Frontal cortex (tissue), 4 donors: ENCODE measurements around the gene ATP8B4. TPM values are rescaled to one million over a fixed set of nuclear protein-coding genes. Genes with fewer than 3 reads are reported as not detected.

ENCODE experiments used
- DNase-seq, 2 donors: peaks; one replicate each; pipeline ENCODE4 v3.0.0; 2012; ENCODE audit warnings: low spot score in 2 of 2
- FAIRE-seq: peaks from 2 replicates; lab custom pipeline; 2012; peaks lifted over from hg19 to GRCh38; lab: Jason Lieb, UNC
- total RNA-seq: library from RNA; depleted of rRNA; stranded (reverse); fragments of >200 nt; gene quantifications from one replicate; pipeline ENCODE4 v1.2.3, GENCODE V29; 2014
- donor health status: control.
- donor health status: control.
- donor health status: control.

ATP8B4 gene
- total RNA-seq, 1 donor from 2014 or later: 6.9 TPM

GRCh38 chr15:50042775-50043174 is 76.3 kb downstream of the ATP8B4 start:
- FAIRE-seq (no peak), DNase-seq (no peak)

DNA sequence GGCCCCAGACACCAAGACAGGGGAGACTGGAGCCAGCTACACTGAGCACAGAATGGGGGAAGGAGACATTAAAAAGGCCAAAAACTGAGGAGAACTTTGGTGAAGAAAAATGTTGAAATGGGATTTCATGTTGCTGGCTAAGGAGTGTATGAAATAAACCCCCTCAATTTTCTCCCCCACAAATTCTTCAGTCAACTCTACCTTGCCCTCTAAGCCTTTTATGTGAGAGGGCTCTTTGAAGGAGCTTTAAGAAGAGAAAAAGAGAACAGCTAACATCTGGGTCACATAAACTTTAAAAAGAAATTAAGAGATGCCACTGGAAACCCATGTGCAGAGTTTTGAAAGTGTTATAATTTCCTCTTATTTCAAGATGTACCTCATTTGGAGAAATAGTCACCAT is 88.6 kb downstream of the ATP8B4 start:
- no peak for DNase-seq
- FAIRE-seq: no peak

DNA sequence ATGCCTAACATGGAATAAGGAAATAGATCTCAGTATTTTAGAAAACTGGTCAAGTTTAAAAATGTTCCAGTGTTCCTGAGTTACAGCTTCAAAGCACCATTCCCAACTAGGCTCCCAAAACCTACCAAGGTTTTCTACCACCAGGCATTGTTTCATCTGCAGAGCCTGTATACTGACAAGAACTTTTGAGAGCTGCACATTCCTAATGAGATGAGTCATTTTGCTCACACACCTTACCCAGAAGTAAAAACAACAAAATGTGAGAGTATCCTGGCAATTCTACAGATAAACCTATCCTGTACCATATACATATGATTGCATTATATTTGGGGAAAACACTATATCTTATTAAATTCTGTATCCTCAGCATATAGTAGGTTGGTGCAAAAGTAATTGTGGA is 90.7 kb downstream of the ATP8B4 start:
- no peak for FAIRE-seq
- no peak for DNase-seq

GRCh38 chr15:50024281-50024680 is 94.8 kb downstream of the ATP8B4 start:
- DNase-seq: no peak
- no peak for FAIRE-seq

- DNase-seq: no peak
- no peak for FAIRE-seq
Measured at GRCh38 chr15:50018491-50018890, 100.5 kb downstream of the ATP8B4 start.

DNA sequence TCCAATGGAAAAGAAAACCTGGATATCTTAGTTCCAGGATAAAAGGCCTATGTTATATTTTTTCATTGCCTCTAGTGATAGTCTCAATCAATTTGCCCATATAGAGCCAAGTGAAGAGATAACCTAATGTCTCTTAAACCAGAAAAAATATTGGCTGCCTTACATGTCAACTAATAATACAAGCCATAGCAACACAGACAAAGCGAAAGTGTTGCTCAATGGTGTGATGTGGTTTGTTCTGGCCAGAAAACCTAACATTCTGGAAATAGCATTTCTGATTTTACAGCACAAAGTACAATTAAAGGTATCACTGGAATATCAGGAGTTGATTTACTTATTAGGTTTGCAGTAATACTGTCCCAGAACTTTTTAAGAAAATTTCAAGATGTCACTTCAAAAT is 101.5 kb downstream of the ATP8B4 start:
- DNase-seq (no peak), FAIRE-seq (no peak)

DNA sequence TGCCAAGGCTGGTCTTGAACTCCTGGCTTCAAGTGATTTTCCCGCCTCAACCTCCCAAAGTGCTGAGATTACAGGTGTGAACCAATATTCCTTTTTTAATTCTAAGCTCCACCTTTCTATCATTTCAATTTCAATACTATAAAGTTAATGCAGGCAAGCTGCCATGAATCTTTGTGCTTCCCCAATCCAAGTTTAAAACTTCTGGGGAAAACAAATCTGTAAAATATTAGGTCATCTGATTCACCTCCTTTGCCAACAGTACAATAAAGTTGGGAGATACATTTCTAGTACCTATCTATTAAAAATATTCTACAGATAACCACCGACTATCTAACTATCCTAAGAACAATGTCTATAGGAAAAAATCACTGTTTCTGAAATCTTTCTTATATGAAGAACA is 102.1 kb downstream of the ATP8B4 start:
- DNase-seq (no peak), FAIRE-seq (no peak)

- no peak for DNase-seq
- FAIRE-seq: no peak
Measured at GRCh38 chr15:50012790-50013189, 106.2 kb downstream of the ATP8B4 start.

- no peak for FAIRE-seq
- no peak for DNase-seq
Measured at GRCh38 chr15:50009634-50010033, 109.4 kb downstream of the ATP8B4 start.

- DNase-seq (peak; percentile 14 to 18), FAIRE-seq (no peak)
Measured at GRCh38 chr15:50003786-50004334, 115.2 kb downstream of the ATP8B4 start.

DNA sequence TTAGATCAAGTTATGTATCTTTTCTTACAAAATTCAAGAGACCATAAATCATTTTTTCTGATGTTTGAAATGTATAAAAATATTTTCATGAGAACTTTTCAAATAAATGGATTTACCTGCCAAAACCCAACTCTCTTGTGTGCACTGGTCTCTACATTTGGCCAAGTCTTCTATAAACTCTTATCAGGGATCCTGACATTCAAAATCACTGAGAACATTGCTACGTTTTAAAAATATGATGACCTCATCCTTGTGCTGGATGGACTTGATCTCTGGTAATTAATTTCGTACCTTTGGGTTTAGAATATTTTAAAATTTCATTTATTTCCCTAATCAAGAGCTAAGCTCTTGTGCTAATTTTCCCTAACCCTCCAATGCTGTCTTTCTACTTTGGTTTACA is 127.4 kb downstream of the ATP8B4 start:
- DNase-seq: no peak
- no peak for FAIRE-seq

GRCh38 chr15:49990835-49991545 is 128.0 kb downstream of the ATP8B4 start:
- DNase-seq (no peak), FAIRE-seq (no peak)

GRCh38 chr15:49989498-49989897 is 129.5 kb downstream of the ATP8B4 start:
- FAIRE-seq: no peak
- no peak for DNase-seq

GRCh38 chr15:49988766-49989165 is 130.3 kb downstream of the ATP8B4 start:
- FAIRE-seq: no peak
- no peak for DNase-seq

- DNase-seq (no peak), FAIRE-seq (no peak)
Measured at GRCh38 chr15:49987896-49988295, 131.1 kb downstream of the ATP8B4 start.

GRCh38 chr15:49987198-49987785 is 131.7 kb downstream of the ATP8B4 start:
- DNase-seq: no peak
- FAIRE-seq: no peak

DNA sequence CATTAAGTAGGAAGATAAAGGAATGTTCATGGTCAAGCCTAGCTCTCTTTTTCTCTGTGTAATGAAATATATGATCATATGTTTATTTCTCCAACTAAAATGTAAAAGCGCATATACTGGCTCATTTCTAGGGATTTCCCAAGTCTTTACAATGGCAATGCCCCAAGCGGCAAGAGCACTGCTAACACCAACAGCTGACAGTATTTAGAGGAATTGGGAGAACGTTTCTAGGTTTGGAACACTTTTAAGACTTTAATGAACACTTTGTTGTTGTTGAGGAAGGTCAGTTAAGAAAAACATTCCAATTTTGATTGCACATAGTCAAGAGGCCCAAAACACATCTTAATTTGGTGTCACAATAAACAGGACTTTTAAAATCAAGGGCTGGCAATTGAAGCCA is 132.7 kb downstream of the ATP8B4 start:
- FAIRE-seq: no peak
- no peak for DNase-seq

GRCh38 chr15:49985463-49985862 is 133.6 kb downstream of the ATP8B4 start:
- FAIRE-seq (no peak), DNase-seq (no peak)

- no peak for DNase-seq
- no peak for FAIRE-seq
Measured at GRCh38 chr15:49984436-49984835, 134.6 kb downstream of the ATP8B4 start.

- no peak for DNase-seq
- FAIRE-seq: no peak
Measured at GRCh38 chr15:49982584-49982983, 136.4 kb downstream of the ATP8B4 start.

DNA sequence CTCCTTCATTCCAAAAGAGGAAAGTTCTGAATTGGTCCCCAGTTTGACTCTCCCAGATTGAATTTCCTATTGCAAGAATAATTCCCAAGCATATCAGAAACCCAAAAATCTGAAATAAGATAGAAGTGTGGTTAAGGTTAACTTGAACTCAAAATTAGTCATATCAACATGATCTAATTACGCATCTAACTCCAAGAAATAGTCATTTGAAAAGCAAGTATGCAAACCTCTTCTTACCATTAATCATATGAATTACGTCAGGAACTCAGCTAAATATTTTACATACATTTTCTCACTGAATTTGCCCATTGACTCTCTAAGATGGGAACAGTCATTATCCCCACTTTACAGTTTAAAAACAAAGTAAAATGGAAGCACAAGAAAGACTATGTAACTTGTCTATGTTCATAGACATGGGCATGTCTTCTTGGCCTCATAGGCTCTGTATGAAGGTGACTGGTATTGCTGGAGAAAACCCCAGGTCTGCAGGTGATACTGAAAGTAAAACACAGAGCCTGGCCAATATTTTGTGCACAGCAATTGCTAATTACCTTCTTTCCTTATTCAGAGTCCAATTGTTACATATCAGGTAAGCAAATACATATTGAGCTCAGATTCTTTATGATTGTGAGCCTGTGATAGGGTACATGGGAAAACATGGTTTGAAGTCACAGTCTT is 139.2 kb downstream of the ATP8B4 start:
- DNase-seq (no peak), FAIRE-seq (no peak)
